HG03108 (cell line): Measurements from ENCODE around the gene ZC3H12A.

ENCODE experiments used
- ATAC-seq: cut with Tn5 transposase; IDR thresholded peaks from one replicate; pipeline ENCODE4 v1.9.1; 2021; ENCODE audit warnings: moderate library complexity; ENCODE audit not compliant: unreplicated experiment

ZC3H12A gene

DNA sequence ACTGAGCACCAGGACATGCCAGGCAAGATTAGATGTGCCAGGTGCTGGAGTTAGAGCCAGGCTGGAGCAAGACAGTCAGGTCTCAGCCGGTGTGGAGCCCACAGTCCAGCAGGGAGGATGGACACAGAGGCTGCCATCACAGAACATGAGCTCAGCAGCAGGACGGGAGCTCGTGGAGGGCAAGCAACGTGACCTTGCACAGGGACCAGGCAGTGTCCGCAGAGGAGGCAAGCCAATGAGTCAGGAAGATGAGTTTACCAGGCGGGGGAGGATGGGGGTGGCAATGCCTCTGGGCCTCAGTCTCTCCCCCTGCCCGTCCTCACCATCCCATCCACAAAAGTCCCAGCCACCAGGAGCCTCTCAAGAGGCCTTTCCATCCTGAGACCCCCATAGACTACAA lies 20.7 kb upstream of the ZC3H12A start:
- no peak for ATAC-seq

DNA sequence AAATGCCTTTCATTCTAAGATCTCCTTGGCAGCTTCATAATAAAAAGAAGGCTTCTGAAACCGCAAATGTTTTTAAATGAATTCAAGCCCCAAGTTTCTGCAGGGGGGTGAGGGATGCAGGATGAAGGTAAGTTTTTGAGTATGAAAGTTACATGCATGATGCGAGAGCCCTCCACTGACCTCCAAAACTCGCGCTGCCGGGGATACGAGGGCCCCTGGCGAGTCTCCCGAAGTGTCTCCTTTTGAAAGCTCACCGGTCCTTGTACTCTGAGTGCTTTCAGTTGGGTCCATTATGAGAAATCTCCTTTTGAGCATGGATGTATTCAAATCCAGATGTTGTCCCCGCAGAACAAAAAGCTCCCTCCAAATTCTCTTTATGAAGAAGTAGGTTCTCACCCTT lies 18.9 kb upstream of the ZC3H12A start:
- no peak for ATAC-seq

DNA sequence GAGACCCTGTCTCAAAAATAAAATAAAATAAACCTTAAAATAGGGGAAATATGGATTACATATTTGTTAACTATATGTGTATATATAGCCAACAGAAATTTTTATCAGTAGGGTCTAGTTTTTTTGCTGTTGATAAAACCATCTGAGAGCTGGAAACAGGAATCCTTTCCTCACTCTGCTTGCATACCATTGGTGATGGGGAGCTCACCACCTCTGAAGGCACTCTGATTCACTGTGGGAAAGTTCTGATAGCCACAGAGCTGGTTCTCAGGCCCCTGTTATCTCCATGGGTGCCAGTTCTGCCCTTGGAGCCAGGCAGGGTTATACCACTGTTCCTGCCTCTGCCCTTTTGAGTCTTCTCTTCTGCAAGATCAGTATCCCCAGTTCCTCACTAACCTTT lies 17.8 kb upstream of the ZC3H12A start:
- ATAC-seq = no peak

DNA sequence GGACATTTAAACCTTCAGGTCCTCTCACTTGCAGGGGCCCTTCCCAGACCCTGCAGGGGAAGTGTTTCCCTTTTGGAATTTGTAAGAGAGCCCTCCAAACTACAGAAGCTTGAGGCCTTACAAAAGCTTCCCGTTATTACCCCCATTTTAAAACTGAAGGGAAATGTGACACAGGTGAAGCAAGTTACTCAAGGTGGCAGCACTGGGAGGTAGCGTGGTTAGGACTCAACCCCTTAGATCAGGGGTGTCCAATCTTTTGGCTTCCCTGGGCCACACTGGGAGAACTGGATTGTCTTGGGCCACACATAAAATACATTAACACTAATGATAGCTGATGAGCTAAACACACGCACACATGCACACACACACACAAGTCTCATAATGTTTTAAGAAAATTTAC lies 15.8 kb upstream of the ZC3H12A start:
- ATAC-seq = no peak

DNA sequence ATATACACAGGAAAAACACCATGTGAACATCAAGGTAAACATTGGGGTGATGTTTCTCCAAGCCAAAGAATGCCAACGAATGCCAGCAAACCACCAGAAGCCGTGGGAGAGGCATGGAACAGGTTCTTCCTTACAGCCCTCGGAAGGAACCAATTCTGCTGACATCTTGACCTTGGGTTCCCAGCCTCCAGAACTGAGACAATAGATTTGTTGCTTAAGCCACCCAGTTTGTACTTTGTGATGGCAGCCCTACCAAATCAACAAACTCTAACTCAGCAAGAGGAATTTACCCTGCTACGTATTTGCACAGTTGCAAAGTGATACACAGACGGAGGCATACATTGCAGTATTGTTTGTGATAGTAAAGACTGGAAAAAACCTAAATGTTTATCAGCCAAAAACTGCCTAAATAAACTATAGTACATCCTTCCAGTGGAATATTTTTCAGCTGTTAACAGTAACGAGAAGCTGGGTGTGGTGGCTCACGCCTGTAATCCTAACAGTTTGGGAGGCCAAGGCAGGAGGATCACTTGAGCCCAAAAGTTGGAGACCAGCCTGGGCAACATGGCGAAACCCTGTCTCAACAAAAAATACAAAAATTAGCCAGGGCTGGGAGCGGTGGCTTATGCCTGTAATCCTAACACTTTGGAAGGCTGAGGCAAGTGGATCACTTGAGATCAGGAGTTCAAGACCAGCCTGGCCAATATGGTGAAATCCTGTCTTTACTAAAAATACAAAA lies 12.5 kb upstream of the ZC3H12A start:
- no peak for ATAC-seq

DNA sequence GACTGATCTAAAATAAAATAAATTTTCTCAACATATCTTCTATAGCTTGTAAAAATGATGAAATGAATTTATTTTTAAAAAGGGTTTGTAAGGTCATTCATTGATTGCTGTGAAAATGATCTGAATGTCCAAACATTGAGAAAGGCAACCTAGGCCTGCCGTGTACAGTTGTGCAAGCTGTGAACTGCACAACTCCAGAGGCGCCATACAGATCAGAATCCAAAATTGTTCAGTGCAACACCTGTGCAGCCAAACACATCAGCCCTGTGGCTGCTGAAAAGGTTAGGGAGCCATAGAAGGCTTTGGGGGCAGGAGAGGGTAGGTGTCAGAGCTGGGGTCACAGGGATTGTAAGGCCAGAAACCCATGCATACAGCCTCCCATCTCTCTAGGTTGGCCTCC lies 9.9 kb upstream of the ZC3H12A start:
- no peak for ATAC-seq

DNA sequence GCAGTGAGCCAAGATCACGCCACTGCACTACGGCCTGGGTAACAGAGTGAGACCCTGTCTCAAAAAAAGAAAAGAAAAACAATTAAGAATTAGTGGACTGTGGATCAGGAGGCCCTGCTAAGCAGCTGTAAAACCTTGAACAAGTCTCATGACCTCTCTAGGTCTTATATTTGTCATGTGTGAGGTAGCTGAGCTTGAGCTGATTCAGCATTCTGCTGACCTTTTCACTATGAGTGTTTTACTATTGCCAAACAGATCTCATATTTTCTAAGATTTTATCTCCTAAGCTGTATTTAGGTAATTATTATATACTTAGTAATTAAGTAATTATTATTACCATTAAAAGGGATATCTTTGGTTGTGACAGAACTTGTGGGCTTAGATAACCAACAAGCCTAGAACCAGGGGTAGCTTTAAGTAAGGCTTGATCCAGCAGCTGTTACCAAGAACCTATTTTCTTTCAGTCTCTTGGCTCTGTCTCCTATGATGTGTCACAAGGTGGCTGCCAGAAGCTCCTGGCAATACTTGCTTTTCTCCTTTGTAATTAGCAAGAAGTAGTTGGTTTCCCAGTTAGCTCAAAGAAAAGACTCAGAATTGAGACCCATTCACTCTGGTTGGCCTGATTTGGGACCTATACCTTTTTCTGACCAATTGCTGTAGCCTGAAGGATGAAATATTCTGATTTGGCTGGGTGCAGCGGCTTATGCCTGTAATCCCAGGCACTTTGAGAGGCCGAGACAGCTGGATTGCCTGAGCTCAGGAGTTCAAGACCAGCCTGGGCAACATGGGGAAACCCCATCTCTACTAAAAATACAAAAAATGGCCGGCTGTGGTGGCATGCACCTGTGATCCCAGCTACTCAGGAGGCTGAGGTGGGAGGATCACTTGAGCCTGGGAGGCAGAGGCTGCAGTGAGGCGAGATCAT lies 8.5 kb upstream of the ZC3H12A start:
- ATAC-seq = no peak

DNA sequence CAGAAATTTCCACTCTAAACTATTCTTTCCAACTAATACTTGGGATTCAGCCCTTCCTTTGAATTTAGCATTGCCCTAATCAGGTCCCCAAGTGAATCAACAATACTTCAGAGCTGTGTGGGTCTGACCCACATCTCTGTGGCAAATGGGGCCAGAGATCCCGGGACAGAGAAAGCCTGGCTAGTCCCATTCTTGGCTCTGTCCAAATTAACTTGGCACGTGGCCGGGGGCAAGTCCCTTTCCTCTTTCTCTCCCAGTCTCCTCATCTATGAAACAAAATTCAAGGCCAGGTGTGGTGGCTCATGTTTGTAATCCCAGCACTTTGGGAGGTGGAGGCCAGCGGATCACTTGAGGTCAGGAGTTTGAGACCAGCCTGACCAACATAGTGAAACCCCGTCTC lies 6.3 kb upstream of the ZC3H12A start:
- ATAC-seq = no peak

DNA sequence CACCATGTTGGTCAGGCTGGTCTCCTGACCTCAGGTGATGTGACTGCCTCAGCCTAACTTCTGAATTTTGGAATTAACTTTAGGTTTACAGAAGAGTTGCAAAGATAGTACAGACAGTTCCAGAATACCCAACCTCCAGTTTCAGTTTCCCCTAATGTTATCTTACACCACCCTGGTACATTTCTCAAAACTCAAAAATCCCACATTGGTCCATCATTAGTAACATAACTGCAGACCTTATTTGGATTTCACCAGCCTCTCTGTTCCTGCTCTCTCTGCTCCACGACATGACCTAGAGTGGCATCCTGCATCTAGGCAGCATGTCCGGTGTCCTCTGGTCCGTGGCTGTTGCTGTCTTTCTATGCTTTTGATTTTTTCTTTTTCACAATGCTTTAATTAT lies 5.0 kb upstream of the ZC3H12A start:
- no peak for ATAC-seq

DNA sequence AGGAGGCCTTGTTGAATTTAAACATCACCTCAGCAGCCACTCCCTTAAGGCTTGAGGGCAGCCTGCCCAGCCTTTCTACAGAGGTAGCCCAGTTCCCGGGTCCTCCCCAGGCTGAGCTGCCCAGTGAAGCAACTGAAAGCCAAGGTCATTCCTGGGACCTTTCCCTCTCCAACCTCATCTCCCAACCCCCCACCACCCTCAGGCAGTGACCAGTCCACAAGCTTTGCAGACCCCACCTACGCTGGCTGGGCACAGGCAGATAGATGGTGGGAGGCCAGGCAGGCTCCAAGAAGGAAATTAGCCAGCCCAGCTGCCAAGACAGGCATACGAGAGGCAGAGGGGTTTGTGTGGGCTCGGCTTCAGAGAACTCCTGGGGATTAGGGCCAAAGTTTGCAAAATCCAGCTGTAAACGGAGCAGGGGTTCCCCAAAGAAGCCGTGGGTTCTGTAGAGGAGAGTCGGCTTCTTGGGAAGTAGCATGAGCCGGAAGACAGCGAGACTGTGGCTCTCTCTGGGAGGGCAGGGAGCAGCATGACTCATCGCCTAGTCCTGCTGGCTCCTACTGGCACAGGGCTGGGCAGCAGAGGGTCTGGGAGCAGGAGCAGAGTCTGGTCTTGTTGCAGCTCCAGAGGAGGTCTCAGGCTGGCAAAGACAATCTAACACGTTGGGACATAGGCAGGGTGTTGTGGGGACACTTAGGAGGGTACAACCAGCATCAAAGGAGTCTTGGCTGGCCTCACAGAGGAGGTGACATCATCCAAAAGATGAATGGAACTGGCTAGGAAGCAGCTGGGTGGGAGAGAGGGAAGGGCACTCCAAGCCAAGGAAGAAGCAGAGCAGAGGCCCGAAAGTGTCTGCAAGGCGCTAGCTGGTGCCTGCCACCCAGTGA lies 2.8 kb upstream of the ZC3H12A start:
- ATAC-seq = no peak

DNA sequence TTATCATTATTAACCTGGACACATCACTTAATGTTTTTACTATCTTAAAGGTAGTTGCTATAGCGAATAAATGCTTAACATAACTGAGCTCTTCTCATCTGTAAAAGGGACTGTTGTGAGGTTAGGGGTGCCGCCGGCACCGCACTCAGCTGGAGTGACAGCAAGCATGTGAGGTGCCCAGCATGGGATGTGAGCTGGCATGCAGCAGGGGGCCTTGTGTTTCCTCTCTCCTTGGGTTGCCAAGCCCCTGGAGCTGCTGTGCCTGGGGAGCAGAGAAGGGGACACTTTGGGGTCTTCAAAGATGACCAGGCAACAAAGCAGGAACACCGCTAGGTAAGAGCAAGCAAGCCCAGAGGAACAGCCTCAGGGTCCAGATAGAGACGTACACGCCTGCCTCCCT lies 2.1 kb upstream of the ZC3H12A start:
- ATAC-seq = no peak

DNA sequence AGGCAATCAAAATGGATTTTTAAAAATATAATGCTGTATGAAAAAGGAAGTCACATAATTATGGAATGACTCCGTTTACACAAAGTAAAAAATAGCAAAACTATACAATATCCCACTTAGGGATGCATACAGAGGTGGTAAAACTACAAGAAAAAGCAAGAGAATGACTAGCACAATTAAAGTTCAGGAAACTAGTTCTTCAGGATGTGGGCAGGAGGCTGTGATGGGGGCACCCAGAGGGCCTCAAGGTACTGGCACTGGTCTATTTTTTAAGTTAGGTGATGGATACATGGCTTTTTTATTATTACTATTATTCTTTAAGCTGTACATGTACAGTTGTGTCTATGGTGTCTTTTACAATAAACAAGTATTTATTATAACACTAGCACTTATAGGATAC lies 1.4 kb upstream of the ZC3H12A start:
- no peak for ATAC-seq

DNA sequence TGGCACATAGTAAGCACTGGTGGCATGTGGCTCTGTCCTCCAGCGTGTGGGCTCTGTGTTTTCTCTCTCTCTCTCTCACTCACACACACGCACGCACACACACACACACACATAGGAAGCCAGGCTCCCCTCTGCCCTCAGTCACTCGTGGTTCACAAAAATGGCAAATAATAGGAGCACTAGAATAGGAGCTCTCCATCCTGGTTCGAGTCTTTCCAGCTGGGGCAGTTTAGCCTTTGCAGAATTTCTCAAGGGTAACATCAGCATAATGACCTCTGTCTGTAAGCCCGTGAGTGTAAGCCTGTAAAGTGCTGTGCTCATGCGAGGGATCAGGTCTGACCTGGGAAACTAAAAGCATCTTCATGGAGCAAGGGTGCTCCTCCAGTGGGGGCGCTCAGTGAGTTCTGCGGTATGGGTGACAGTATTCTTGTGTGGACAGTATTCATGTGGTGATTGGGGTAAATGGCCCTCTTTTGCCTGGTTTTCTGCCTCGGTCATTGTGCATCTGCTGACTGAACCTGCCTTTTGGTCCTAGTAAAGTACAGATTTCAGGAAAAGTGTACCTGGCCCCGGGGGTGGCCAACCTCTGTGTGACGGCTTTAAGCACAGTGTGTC lies 842 bp upstream of the ZC3H12A start:
- no peak for ATAC-seq

DNA sequence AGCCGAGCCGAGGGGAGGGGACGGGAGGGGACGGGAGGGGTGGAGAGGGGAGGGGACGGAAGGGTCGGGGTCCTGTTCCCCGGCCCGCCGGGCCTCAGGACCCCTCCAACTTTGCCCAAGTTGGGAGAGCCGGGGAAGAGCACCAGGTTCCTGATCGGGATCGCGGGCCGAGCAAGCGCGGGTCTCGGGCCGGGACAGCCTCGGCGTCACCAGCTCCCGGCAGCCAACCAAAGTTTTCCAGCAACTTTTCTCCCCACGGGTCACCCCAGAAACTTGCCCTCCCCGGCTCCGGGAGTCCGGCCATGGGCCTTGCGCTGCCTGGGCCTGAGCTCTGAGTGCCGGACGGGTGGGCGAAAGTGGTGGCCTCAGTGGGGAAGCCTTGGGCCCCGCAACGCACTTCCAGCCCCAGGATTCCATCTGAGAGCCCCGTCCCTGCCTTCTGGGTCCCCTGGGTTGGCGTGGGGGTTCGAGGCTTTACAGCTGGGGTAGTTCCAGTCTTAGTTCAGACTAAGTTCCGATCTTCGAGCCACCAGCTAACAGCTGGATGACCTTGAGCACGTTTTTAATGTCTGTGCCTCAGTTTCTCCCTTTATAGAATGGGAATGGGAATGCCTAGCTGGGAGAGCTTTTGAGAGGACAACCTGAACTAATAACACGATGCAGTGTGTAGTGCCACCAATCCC lies 458 bp downstream of the ZC3H12A start:
- no peak for ATAC-seq

DNA sequence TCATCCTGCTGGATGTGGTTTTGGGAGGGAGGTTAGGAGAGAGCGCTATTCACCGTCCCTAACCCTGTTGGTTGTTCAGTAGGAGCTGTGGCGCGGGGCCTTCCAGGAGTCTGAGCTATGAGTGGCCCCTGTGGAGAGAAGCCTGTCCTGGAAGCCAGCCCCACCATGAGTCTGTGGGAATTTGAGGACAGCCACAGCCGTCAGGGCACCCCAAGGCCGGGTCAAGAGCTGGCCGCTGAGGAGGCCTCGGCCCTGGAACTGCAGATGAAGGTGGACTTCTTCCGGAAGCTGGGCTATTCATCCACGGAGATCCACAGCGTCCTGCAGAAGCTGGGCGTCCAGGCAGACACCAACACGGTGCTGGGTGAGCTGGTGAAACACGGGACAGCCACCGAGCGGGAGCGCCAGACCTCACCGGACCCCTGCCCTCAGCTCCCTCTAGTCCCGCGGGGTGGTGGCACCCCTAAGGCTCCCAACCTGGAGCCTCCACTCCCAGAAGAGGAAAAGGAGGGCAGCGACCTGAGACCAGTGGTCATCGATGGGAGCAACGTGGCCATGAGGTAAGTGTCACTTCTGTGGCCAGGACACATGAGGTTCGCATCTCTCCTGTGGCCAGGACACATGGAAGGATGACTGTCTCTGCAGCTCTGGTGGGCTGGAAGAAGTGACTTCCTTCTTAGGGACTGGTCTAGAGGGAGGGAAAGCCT lies 1.2 kb downstream of the ZC3H12A start:
- no peak for ATAC-seq

DNA sequence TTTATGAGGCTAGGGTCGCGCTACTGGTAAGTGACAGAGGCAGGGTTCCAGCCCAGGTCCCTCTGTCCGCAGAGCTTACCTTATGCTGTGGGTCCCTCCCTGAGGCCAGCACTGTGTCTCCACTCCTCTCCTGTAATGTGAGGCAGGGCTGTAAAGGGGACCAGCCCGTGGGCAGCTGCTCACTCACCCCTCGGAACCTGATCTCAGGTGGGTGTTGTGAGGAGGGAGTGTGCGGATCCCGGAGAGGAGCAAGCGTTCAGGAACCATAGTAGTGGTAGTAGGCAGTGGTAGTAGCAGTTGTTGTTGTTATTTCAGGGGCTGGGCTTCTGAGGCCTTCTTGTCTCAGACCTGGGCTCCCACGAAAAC lies 1.7 kb downstream of the ZC3H12A start:
- no peak for ATAC-seq

DNA sequence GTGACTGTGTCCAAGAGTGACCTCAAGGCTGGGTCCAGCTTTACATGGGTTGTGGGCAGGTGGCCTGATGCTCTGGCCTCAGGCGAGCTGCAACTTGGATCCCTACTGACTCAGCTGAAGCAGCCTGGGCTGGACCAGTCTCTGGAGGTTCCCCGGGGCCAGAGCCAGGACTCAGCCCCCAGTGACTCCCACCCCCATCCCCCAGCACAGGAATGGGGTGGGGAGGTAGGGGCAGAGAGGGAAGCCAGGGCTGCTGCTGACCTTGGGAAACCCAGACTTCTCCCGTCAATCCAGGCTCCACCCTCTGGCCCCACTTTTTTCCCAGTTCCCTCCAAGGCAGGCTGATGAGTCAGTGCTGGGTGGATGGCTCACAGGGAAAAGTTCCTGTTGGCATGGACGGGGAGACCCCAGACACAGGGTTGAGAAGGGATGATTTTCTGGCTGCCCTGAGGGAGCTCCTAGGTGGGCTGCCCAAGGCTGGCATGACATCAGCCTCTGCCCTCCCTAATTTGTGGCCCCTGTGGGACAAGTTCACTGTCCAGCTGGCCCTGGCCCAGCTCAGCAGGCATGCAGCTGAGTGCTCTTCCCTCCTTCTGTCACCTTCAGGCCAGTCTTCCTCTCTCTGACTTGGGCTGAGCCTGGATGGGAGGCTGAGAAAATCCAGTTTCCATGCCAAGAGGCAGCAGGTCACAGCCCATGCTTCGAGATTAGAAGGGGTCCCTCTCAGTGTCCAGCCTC lies 2.2 kb downstream of the ZC3H12A start:
- ATAC-seq = no peak

DNA sequence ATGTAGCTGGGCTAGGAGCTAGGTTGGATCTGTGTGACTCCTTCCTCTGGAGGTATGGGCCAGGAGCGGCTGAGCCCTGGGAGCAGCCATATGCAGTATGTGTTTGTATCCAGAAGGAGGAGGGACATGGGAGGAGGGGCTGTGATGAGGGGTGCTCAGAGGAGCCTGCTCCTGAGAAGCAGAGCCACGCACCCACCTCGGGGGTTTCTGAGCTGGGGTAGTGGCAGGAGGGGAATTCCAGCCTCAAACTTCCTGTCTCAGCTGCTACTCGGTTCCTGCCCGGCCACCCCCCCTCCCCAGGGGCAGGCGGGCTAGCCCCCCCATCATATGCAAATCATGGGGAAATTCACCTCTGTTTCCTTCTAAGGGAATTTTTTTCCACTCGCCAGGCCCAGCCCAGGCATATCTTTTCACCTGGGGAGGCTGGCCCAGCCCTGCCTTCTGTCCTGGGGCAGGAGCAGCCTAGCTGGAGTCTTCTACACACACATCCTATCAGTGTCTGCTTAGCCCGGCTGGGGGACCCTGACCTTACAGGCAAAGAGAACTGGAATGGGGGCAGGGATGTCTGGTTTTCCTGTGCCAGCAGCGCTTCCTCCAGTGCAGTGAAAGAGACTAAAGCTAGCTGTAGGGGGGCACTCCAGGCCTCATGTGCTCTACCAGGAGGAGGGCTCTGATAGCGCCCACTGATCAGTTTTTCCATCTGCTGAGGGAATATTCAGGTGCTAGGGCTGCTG lies 3.0 kb downstream of the ZC3H12A start:
- ATAC-seq = peak; percentile 35
